GM19238 (cell line): ENCODE data around the gene DPP6.
"Not testable (repeated sequence)": the region's sequence is repeated elsewhere in the genome, so short reads cannot be mapped to it uniquely, and the experiment has no call there.

Experiments
- DNase-seq: peaks from one replicate; pipeline ENCODE4 v3.0.0; 2011; ENCODE audit warnings: low spot score; ENCODE audit not compliant: insufficient read length

The DPP6 gene

DNA sequence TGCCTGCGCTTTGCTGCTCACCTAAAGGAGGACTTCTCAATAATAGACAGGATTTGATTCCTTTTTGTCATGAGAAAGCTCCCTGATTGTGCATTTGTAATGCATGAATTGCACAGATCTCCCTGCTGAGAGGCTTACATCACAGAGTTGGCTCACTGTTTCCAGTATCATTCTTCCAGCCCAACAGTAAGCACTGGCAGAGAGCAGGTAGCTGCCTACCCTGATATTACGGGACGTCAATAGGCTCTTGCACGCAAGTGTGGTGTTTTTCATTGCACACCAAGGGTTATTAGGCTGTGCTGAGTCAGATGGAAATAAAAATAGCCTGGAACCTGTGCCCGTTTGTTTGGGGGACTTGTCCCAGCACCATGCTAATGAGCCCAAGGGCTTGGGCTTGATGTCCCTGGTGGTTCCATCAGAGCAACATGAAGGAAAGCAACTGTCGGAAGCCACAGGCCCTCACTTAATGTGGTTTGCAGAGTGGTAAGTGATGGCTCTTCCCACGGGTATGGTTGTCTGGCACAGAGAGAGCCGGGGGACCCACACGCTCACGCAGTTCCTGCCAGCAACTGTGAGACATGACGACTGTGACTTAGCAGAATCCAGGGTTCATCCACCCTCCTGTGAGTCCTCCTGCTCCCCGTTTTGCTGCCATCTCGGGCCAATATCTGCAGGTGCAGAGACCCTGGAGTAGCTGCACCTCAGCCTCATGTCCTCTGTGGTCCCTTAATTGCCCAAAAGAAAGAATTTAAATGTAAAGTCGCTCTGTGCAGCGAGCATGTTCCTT is 20.4 kb downstream of the DPP6 start:
- DNase-seq, result not testable (repeated sequence)

DNA sequence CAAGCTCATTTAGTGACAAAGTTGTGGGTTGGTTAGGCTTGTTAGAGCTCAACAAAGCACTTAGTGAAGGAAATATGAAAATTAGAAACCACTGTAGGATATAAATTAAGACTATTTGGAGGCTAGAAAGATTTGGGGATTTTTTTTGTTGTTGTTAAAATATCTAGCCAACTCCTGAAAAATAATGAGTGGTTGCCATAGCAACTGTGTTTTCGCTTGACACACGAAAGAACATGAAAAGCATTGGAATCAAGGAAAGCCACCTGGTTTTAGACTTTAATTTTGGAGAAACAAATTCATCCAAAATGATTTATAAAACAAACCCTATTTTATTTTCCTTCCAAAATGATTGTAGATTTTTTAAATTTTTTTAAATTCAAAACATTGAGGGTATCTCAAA is 26.3 kb downstream of the DPP6 start:
- not testable (repeated sequence) for DNase-seq

- not testable (repeated sequence) for DNase-seq
These were observed 28.1 kb downstream of the DPP6 start for GRCh38 chr7:154080249-154080648.

GRCh38 chr7:154087037-154087725 is 35.0 kb downstream of the DPP6 start:
- not testable (repeated sequence) for DNase-seq

- not testable (repeated sequence) for DNase-seq
These were observed 39.9 kb downstream of the DPP6 start for GRCh38 chr7:154092093-154092492.

GRCh38 chr7:154095201-154095600 is 43.0 kb downstream of the DPP6 start:
- DNase-seq, result not testable (repeated sequence)

GRCh38 chr7:154105063-154105462 is 52.9 kb downstream of the DPP6 start:
- not testable (repeated sequence) for DNase-seq

- not testable (repeated sequence) for DNase-seq
These were observed 57.4 kb downstream of the DPP6 start for GRCh38 chr7:154109615-154110014.

DNA sequence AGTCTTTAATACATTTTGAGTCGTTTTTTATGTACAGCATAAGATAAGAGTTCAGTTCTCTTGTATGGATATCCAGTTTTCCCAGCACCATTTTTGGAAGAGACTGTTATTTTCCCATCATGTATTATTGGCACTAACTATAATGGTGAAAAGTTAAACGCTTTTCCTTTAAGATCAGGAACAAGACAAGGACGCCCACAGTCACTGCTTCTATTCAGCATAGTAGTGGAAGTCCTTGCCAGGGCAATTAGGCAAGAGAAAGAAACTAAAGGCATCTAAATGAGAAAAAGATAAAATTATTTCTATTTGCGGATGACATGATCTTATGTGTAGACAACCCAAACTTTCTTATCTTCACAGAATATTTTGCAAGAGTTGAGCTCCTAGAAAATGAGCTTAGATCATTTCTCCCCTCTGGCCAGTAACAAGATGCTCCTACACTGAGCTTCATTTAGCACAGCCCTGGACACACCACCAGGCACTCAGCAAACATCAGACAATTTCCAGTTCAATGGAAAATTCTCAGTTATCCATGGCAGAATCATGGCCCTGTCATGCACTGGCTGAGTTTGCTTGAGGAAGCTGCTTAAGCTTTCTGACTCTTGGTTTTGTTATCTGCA is 61.6 kb downstream of the DPP6 start:
- DNase-seq, result not testable (repeated sequence)

DNA sequence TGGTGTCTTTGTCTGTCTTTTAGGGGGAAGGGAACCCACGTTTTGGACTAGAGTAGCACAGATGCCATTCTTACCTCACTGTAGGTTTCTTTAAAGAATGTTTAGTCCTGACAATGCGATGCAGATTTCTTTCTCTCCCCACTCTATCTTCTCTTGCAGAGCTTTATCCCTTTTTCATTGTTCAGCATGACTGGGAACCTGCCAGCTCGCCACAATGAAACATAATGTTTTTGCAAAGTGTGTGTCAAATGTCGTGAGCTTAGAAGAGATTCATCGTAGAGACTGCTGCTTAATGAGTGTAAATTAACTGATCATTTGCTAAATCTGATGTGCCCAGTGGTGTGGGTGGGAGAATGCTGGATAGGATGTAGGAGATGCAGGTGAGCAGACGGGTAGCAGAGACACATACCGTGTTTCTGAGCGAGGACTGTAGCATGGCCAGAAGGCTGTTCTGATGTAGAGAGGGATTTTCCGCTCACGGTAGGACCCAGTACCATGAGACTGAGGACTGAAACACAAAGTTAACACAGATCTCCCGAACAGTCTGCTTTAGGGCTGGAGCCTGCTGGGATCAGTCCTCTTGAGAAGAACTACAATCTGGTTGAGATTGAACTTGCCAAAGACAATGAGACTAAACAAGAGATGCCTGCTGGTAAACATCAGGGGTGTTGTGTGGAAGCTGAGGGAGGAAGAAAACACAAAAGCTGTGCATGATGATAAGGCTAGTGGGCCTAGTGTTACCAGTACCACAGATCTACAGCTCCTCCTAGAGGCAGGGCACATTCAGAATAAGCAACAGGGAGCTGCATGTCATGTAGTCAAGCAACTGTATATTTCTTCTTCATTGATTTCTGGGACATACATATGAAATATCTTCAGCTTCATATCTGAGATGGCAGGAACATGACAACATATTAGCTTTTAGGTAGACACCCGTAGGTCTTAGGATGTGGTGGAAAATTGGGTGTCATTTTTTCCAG is 65.5 kb downstream of the DPP6 start:
- not testable (repeated sequence) for DNase-seq

DNA sequence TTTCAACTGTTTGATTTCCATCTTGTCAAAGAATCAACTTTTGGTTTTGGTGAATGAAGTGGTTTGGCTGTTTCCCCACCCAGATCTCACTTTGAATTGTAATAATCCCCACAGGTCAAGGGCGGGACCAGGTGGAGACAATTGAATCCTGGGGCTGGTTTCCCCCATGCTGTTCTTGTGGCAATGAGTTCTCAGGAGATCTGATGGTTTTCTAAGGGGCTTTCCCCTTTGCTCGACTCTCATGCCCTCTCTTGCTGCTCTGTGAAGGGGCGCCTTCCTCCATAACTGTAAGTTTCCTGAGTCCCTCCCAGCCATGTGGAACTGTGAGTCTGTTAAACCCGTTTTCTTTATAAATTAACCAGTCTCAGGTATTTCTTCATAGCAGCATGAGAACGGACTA is 68.6 kb downstream of the DPP6 start:
- DNase-seq, result not testable (repeated sequence)

DNA sequence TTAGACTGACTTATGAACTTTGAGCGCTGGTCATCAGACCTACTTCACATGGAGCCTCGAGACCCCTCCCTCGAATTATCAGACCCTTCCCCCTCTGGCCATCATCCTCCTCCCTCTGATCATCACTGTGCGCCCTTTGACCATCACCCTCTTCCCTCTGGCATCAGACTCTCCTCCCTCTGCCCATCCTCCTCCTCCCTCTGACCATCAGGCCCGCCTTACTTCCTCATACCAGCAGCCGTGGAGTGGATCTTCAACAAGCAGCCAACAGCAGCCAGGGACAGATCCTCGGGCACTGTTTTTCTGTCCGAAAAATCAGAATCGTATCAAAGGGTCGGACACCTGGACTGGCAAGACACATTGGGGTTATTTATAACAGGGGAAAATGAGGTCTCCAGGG is 70.5 kb downstream of the DPP6 start:
- DNase-seq, result not testable (repeated sequence)

DNA sequence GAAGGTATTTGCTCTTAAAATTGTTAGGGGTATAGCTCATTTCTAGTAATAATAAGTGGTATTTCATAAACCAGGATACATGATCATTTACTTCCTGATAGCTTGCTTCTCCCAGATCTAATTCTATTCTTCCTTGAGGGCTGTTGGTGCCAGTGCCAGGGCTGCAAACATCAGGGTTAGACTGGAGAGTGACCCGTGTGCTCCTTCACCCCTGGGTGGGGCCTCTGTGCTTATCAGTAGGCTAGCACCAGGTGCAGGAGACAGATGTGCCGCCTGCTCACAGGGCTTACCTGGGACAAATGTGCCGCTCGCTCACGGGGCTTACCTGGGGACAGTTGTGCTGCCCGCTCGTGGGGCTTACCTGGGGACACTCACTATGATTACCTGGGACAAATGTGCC is 71.2 kb downstream of the DPP6 start:
- not testable (repeated sequence) for DNase-seq

DNA sequence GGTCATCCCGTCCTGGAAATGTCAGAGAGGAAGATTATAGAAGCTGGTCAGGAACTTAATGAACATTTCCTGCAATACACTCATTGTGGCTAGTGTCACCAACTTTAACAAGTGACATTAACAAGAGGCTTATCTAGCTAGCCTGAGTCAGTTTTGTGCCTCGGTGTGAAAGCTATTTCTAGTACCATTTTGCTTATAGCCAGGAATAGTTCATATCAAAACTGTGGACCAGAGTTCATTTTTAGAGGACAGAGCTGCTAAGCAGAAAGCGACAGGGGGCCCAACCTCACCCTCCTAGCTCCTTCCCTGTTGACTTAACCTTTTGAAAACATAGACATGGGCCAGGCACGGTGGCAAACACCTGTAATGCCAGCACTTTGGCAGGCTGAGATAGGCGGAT is 76.9 kb downstream of the DPP6 start:
- DNase-seq, result not testable (repeated sequence)

DNA sequence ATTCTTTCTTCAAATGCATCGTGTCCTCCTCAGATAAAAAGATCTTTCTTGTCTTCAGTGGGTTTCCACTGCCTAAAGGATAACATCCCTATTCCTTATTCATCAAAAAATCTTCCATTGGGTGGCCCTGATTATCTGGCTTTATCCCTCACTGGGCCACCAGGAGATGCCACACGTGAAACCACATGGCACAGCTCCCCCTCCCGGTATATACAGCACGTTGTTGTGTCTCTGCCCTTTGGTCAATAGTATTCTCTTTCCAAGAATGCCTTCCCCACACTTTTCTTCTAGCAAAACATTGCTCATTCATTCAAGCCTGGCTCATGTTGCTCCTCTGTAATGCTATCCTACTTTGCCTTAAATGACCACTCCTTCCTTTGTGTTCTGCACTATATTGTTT is 80.4 kb downstream of the DPP6 start:
- DNase-seq, result not testable (repeated sequence)

- not testable (repeated sequence) for DNase-seq
These were observed 81.6 kb downstream of the DPP6 start for GRCh38 chr7:154133703-154134277.

DNA sequence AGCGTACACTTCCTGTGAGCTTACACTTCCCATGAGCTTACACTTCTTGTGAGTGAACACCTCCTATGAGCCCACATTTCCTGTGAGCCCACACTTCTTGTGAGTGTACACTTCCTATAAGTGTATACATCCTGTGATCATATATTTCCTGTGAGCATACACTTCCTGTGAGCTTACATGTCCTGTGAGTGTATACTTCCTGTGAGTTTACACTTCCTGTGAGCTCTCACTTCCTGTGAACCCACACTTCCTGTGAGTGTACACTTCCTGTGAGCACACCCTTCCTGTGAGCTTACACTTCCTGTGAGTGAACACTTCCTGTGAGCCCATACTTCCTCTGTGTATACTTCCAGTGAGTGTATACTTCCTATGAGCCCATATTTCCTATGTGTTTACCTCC is 82.5 kb downstream of the DPP6 start:
- DNase-seq, result not testable (repeated sequence)

DNA sequence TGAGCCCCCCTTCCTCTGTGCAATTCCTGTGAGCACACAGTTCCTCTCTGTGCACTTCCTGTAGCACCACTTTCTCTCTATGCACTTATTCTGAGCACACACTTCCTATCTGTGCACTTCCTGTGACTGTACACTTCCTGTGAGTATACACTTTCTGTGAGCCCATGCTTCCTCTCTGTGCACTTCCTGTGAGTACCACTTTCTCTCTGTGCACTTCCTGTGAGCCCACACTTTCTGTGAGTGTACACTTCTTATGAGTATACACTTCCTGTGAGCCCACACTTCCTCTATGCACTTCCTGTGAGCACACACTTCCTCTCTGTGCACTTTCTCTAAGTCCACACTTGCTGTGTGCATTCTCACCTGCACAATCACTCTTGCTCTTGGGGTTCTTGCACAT is 83.4 kb downstream of the DPP6 start:
- DNase-seq, result not testable (repeated sequence)

- not testable (repeated sequence) for DNase-seq
These were observed 93.9 kb downstream of the DPP6 start for GRCh38 chr7:154145922-154146706.

- not testable (repeated sequence) for DNase-seq
These were observed 94.5 kb downstream of the DPP6 start for GRCh38 chr7:154146707-154147038.
